Endothelial cell of hepatic sinusoid (primary cell): ENCODE data around the gene IL17B.

ENCODE experiments used
- in situ Hi-C: cut with HindIII; loops from 2 replicates; pipeline ENCODE4 v1.10.0; 2017; ENCODE audit warnings: low sequenced_read_pairs

The IL17B gene

DNA sequence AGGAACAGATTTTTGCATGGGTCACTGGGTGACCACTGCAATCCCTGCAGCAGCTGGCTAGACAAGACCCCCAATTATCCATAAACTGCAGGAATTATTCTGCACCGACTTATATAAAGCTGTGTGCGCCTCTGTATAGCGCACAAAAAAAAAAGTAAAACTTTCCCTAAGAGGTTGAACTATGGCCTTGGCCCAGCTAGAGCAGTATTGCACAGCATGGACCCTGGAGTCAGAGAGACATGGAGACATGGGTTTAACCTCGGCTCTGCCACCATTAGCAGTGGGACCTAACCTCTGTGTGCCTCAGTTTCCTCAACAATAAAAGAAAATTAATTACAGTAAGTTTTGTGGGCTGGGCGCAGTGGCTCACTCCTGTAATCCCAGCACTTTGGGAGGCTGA is 50.9 kb downstream of the IL17B start:
- in situ Hi-C loops: no loop called here

- in situ Hi-C loops: no loop called here
Measured at GRCh38 chr5:149326611-149327010, 52.5 kb downstream of the IL17B start.

DNA sequence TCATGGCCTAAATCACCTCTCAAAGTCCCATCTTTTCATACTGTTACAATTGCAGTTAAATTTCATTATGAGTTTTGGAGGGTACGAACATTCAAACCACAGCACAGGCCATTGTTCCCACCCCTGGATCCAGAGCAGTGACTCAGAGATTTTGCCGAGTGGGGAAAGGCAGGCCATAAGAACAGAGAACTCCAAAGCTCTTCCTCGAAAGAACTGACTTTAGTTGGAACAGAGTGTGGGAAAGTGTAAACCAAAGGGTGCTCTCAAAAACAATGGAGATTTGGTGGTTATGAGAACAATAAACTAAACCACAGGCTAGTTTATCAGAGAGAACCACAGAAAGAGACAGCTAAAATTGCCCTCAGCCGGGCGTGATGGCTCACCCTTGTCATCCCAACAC is 53.2 kb downstream of the IL17B start:
- in situ Hi-C loops: no loop called here

DNA sequence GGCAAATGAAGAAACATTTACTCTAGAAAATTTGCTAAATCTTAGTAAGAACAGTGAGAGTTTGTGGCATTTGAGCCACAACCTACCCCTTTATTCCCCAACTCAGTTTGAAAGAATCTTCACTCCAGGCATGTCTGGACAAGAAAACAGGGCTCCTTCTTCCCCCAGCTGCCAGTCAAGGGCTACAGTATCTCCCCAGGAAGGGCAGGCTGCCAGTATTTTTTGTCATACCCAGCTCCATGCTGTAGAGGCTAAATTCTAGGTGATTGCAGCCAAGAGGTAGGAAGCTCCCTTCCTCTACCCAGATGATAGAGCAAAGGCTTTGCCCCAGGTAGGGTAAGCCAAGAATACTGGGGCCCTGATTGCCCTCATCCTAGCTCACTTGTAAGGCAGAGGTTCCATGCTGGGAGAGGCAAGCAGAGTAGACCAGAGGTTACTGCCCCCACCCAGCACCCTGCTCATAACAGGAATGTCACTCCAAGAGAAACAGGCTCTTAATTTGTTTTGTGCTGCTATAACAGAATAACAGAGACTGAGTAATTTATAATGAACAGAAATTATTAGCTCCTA is 53.8 kb downstream of the IL17B start:
- in situ Hi-C loops: no loop called here

GRCh38 chr5:149324641-149325040 is 54.5 kb downstream of the IL17B start:
- in situ Hi-C loops: no loop called here
